Natural killer cell (primary cell): ENCODE results near the gene UXS1. TPM values are rescaled to one million over a fixed set of nuclear protein-coding genes. Genes with fewer than 3 reads are reported as not detected.
A peak's percentile ranks its signal among the peaks of the same experiment; 100 is the strongest.

Source experiments
- ATAC-seq, 3 donors: fragments of 150-1000 bp in 2 of 3; fragments of 200-7000 bp in 1 of 3; cut with Tn5 transposase; 1 replicate in 1 of 3; 2 replicates in 2 of 3; pipeline ENCODE4 v1.10.0; 2021; ENCODE audit warnings: mild to moderate bottlenecking in 2 of 3, moderate library complexity in 2 of 3
- DNase-seq, 2 donors: peaks; one replicate each; pipeline versions ENCODE4 v3.0.0 to v3.0.0-alpha.2; 2013 to 2021; ENCODE audit warnings: mixed read lengths in 1 of 2
- H3K27ac ChIP-seq: one replicate; pipeline ENCODE4 v1.5.1; 2013; ENCODE audit warnings: mild to moderate bottlenecking, low read length
- H3K27me3 ChIP-seq: one replicate; pipeline ENCODE4 v1.6.1; 2013; ENCODE audit warnings: low read length; ENCODE audit not compliant: control insufficient read depth, insufficient read depth
- H3K36me3 ChIP-seq: one replicate; pipeline ENCODE4 v1.6.1; 2013; ENCODE audit warnings: low read length; ENCODE audit not compliant: control insufficient read depth, insufficient read depth
- H3K4me1 ChIP-seq: one replicate; pipeline ENCODE4 v1.6.1; 2013; ENCODE audit warnings: low read length; ENCODE audit not compliant: control insufficient read depth, insufficient read depth
- H3K4me3 ChIP-seq: one replicate; pipeline ENCODE4 v1.5.1; 2013; ENCODE audit warnings: low read length
- H3K9me3 ChIP-seq: one replicate; pipeline ENCODE4 v1.6.1; 2013; ENCODE audit warnings: low read length; ENCODE audit not compliant: control insufficient read depth, insufficient read depth
- H3K27ac Mint-ChIP-seq, 2 donors: one replicate each; pipeline ENCODE4 v1.8.0; 2022; ENCODE audit warnings: mild to moderate bottlenecking in 2 of 2, mixed read lengths in 2 of 2, moderate library complexity in 1 of 2
- H3K27me3 Mint-ChIP-seq, 2 donors: one replicate each; pipeline ENCODE4 v1.8.0; 2022; ENCODE audit warnings: low read depth in 2 of 2, mixed read lengths in 2 of 2
- H3K36me3 Mint-ChIP-seq: one replicate; pipeline ENCODE4 v1.8.0; 2022; ENCODE audit warnings: mixed read lengths
- H3K4me1 Mint-ChIP-seq, 2 donors: one replicate each; pipeline ENCODE4 v1.8.0; 2022; ENCODE audit warnings: mixed read lengths in 2 of 2
- H3K4me3 Mint-ChIP-seq: one replicate; pipeline ENCODE4 v1.8.0; 2022; ENCODE audit warnings: mild to moderate bottlenecking, moderate library complexity, mixed read lengths
- H3K9me3 Mint-ChIP-seq, 2 donors: one replicate each; pipeline ENCODE4 v1.8.0; 2022; ENCODE audit warnings: mixed read lengths in 2 of 2
- WGBS: methylation state at CpG from one replicate; pipeline ENCODE4 v1.1.7; 2013; ENCODE audit warnings: missing lambda C conversion rate; ENCODE audit not compliant: insufficient coverage; 5-methylcytosine and 5-hydroxymethylcytosine counted together
- intact Hi-C: fragments of 100-400 bp; cut with micrococcal nuclease; formaldehyde crosslinking; loops from one replicate; pipeline ENCODE4 v1.14.2; 2022
- total RNA-seq, 4 donors: library from RNA; stranded (reverse); fragments of 120-200 nt in 1 of 4; gene quantifications; one replicate each; pipeline versions ENCODE4 v1.2.3 to v1.2.4, GENCODE V29; 2013 to 2022
- TF ChIP-seq, protein P1 (sequence below): fragments of 200-600 bp; IDR thresholded peaks from one replicate; pipeline ENCODE4 v1.8.0; 2022; ENCODE audit warnings: antibody characterized with exemption

The UXS1 gene
- total RNA-seq, 3 donors from 2014 or later (not counting 1 experiment from before 2014, with no cell fraction given) = 36.3 to 60.4 (median 37.5) TPM

DNA sequence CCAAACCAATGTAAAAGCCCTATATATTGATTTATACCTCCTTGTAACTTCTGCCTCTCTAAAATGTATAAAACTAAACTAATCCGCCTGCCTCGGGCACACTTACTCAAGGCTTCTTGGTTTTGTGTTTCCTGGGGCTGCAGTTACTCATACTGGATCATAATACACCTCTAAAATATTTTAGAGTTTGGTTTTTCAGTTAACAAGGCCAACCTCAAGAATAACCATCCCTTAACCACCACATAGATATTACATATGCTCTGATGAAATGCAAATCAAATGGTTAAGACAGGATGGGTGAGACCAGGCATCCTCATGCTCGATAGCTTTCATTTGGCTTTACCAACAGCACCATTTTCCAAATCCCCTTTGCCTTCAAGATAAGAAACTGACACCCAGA is 46.4 kb downstream of the UXS1 start:
- peak in 1 of 3 donors; percentile 28 for ATAC-seq
- TF ChIP-seq, protein P1, sequence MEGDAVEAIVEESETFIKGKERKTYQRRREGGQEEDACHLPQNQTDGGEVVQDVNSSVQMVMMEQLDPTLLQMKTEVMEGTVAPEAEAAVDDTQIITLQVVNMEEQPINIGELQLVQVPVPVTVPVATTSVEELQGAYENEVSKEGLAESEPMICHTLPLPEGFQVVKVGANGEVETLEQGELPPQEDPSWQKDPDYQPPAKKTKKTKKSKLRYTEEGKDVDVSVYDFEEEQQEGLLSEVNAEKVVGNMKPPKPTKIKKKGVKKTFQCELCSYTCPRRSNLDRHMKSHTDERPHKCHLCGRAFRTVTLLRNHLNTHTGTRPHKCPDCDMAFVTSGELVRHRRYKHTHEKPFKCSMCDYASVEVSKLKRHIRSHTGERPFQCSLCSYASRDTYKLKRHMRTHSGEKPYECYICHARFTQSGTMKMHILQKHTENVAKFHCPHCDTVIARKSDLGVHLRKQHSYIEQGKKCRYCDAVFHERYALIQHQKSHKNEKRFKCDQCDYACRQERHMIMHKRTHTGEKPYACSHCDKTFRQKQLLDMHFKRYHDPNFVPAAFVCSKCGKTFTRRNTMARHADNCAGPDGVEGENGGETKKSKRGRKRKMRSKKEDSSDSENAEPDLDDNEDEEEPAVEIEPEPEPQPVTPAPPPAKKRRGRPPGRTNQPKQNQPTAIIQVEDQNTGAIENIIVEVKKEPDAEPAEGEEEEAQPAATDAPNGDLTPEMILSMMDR = no peak
- Mint-ChIP-seq H3K27me3 (no peaks in the 10 kb centered on the region), H3K9me3 (peaks cover 0 to 4% of the 10 kb centered on the region in 2 donors), H3K27ac (peak overlapping the region; percentile 79 to 81), H3K36me3 (peaks cover 17% of the 10 kb centered on the region), H3K4me1 (peaks cover 39 to 41% of the 10 kb centered on the region in 2 donors), H3K4me3 (peak overlapping the region; percentile 53)
- H3K9me3 ChIP-seq = no peaks in the 10 kb centered on the region
- H3K27me3 ChIP-seq = no peaks in the 10 kb centered on the region
- peaks cover 19% of the 10 kb centered on the region for H3K36me3 ChIP-seq
- DNase-seq = peak in 1 of 2 donors; percentile 43
- intact Hi-C loops = no loop called here
- 33% methylated on average over 3 of the region's 3 CpGs for WGBS
- no peak overlapping the region for H3K27ac ChIP-seq
- no peak overlapping the region for H3K4me3 ChIP-seq
- H3K4me1 ChIP-seq = peaks cover 8% of the 10 kb centered on the region

DNA sequence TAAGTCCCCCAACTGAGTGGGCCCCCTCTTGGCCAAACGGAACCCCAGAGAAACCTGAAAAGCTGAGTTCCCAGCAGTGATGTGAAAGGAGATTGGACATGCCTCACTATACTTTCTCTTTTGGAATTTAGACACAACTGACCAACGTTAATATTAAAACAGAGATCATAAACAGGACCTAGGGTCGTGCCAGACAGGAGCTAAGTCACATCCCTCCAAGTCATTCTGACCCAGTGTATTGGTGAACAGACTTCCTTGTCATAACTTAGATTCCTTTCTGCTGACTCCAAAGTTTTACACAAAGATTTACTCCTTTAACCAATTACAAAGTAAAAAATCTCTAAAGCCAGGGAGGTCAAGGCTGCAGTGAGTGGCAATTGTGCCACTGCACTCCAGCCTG is 46.9 kb downstream of the UXS1 start:
- Histone ChIP-seq H3K27me3 (no peaks in the 10 kb centered on the region), H3K27ac (no peak overlapping the region), H3K36me3 (peaks cover 19% of the 10 kb centered on the region), H3K9me3 (no peaks in the 10 kb centered on the region), H3K4me1 (peaks cover 8% of the 10 kb centered on the region), H3K4me3 (no peak overlapping the region)
- H3K4me3 Mint-ChIP-seq = no peak overlapping the region
- peaks cover 20% of the 10 kb centered on the region for H3K36me3 Mint-ChIP-seq
- intact Hi-C loops = no loop called here
- H3K27ac Mint-ChIP-seq = peak overlapping the region; percentile 79 to 81
- no peaks in the 10 kb centered on the region for H3K27me3 Mint-ChIP-seq
- H3K9me3 Mint-ChIP-seq = peaks cover 0 to under 1% of the 10 kb centered on the region in 2 donors
- WGBS = 86% methylated on average over 3 of the region's 3 CpGs
- ATAC-seq (no peak), DNase-seq (no peak)
- TF ChIP-seq, protein P1 = no peak
- H3K4me1 Mint-ChIP-seq = peaks cover 39 to 43% of the 10 kb centered on the region in 2 donors

DNA sequence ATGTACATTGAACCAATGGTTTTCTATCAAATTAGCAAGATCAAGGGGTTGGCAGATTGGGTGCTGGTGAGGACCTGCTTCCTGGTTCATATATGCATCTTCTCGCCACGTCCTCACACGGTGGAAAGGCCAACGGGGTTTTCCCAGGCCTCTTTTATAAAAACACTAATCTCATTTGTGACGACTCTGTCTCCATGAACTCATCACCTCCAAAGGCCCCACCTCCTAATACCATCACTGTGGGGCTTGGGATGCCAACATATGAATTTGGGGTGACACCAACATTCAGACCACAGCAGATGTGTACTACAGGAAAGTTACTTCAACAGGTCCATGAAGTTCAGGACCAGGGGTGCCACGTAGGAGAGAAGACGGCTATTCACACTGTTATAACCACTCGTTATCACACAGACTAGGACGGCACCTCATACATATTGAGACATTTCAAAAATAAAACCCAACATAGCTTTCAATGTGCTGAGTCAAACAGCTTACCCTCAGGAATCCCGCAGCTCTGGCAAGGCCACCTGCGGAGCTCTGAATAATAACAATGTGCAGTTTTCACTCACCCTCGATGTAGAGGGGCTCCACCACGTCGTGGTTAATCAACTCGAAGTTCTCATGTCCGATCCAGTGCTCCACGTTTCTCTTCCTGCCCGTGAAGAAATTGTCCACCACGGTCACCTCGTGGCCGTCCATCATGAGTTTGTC is 49.3 kb downstream of the UXS1 start:
- peaks cover 39 to 52% of the 10 kb centered on the region in 2 donors for H3K4me1 Mint-ChIP-seq
- H3K4me1 ChIP-seq = peaks cover 8% of the 10 kb centered on the region
- H3K36me3 ChIP-seq = peaks cover 14% of the 10 kb centered on the region
- no peaks in the 10 kb centered on the region for H3K27me3 ChIP-seq
- ATAC-seq = peak; percentile 66 to 89 (median 83)
- H3K4me3 Mint-ChIP-seq = peak overlapping the region; percentile 21
- intact Hi-C loops = no loop called here
- no peak overlapping the region for H3K27ac ChIP-seq
- H3K9me3 Mint-ChIP-seq = no peaks in the 10 kb centered on the region
- peak overlapping the region; percentile 76 to 85 for H3K27ac Mint-ChIP-seq
- TF ChIP-seq, protein P1 = no peak
- H3K27me3 Mint-ChIP-seq = no peaks in the 10 kb centered on the region
- 66% methylated on average over 21 of the region's 21 CpGs for WGBS
- H3K36me3 Mint-ChIP-seq = peaks cover 10% of the 10 kb centered on the region
- H3K9me3 ChIP-seq = no peaks in the 10 kb centered on the region
- H3K4me3 ChIP-seq = no peak overlapping the region
- peak in 1 of 2 donors; percentile 85 for DNase-seq
